ENCODE results near the gene COPS6.

DNA sequence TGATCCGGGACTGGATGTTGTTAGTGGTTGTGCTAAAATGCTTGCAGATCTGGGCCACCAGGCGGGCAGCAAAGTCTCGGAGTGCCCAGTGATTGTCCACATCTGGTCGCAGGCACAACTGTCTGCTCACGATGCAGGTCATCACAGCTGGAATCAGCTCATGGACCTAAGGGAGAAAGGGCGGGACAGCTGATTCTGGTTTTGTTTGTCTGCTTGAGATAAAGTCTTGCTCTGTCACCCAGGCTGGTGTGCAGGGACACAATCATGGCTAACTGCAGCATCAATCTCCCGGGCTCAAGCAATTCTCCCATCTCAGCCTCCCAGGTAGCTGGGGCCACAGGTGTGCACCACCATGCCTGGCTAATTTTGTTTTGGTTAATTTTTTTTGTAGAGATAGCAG, 22.4 kb downstream of the COPS6 start:
- TF ChIP-seq, protein P1, sequence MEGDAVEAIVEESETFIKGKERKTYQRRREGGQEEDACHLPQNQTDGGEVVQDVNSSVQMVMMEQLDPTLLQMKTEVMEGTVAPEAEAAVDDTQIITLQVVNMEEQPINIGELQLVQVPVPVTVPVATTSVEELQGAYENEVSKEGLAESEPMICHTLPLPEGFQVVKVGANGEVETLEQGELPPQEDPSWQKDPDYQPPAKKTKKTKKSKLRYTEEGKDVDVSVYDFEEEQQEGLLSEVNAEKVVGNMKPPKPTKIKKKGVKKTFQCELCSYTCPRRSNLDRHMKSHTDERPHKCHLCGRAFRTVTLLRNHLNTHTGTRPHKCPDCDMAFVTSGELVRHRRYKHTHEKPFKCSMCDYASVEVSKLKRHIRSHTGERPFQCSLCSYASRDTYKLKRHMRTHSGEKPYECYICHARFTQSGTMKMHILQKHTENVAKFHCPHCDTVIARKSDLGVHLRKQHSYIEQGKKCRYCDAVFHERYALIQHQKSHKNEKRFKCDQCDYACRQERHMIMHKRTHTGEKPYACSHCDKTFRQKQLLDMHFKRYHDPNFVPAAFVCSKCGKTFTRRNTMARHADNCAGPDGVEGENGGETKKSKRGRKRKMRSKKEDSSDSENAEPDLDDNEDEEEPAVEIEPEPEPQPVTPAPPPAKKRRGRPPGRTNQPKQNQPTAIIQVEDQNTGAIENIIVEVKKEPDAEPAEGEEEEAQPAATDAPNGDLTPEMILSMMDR (IDR thresholded peaks at IDR 0.05), result no peak
- 0 out of 2 replicates have a peak, but pooled peaks have one; percentile 20 for TF ChIP-seq POLR2AphosphoS5 (IDR thresholded peaks at IDR 0.05; ENCODE audit: low read depth, low read length)
- TF ChIP-seq, protein P2, sequence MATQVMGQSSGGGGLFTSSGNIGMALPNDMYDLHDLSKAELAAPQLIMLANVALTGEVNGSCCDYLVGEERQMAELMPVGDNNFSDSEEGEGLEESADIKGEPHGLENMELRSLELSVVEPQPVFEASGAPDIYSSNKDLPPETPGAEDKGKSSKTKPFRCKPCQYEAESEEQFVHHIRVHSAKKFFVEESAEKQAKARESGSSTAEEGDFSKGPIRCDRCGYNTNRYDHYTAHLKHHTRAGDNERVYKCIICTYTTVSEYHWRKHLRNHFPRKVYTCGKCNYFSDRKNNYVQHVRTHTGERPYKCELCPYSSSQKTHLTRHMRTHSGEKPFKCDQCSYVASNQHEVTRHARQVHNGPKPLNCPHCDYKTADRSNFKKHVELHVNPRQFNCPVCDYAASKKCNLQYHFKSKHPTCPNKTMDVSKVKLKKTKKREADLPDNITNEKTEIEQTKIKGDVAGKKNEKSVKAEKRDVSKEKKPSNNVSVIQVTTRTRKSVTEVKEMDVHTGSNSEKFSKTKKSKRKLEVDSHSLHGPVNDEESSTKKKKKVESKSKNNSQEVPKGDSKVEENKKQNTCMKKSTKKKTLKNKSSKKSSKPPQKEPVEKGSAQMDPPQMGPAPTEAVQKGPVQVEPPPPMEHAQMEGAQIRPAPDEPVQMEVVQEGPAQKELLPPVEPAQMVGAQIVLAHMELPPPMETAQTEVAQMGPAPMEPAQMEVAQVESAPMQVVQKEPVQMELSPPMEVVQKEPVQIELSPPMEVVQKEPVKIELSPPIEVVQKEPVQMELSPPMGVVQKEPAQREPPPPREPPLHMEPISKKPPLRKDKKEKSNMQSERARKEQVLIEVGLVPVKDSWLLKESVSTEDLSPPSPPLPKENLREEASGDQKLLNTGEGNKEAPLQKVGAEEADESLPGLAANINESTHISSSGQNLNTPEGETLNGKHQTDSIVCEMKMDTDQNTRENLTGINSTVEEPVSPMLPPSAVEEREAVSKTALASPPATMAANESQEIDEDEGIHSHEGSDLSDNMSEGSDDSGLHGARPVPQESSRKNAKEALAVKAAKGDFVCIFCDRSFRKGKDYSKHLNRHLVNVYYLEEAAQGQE (IDR thresholded peaks at IDR 0.05; ENCODE audit: insufficient read depth in 1 of 2, low read depth in 2 of 2, low read length in 1 of 2), result no peak
